Epithelial cell of esophagus (primary cell): ENCODE results near the gene COTL1.
A peak's percentile ranks its signal among the peaks of the same experiment; 100 is the strongest.
"Not testable (repeated sequence)": the region's sequence is repeated elsewhere in the genome, so short reads cannot be mapped to it uniquely, and the experiment has no call there.

ENCODE experiments used
- DNase-seq: peaks from one replicate; pipeline ENCODE4 v3.0.0; 2010; ENCODE audit warnings: low read depth
- H3K4me3 ChIP-seq: 2 replicates; pipeline ENCODE4 v1.5.1; 2011; ENCODE audit warnings: mild to moderate bottlenecking, low read length, control low read depth
- CTCF ChIP-seq: IDR thresholded peaks from 2 replicates; pipeline ENCODE4 v1.5.1; 2011; ENCODE audit warnings: low read depth, mild to moderate bottlenecking, low read length, control low read depth, inconsistent platforms; ENCODE audit not compliant: insufficient read depth; ENCODE audit errors: missing control alignments

The COTL1 gene

DNA sequence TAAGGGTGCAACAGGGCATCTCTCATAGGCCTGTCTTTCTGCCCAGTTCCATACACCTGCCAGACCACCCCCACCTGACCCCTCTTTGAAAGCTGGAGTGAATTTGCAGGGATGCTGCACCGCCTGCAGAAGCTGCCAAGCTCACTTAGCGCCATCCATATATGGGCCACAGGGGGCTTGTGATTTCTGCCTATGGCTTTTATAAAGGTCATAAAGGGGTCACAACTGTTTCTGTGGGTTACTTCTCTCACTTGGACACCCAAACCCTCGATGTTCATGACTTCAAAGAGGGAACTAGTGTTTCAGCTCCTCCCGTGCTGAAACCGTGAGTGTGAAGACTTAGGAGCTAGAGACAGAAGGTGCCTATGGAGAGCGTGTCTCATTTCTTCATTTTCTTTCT, 89.6 kb downstream of the COTL1 start:
- no peak for DNase-seq
- H3K4me3 ChIP-seq = no peak overlapping the region
- TF ChIP-seq CTCF = no peak

GRCh38 chr16:84527532-84528269, 90.2 kb downstream of the COTL1 start:
- H3K4me3 ChIP-seq = no peak overlapping the region
- TF ChIP-seq CTCF = no peak
- DNase-seq = no peak

DNA sequence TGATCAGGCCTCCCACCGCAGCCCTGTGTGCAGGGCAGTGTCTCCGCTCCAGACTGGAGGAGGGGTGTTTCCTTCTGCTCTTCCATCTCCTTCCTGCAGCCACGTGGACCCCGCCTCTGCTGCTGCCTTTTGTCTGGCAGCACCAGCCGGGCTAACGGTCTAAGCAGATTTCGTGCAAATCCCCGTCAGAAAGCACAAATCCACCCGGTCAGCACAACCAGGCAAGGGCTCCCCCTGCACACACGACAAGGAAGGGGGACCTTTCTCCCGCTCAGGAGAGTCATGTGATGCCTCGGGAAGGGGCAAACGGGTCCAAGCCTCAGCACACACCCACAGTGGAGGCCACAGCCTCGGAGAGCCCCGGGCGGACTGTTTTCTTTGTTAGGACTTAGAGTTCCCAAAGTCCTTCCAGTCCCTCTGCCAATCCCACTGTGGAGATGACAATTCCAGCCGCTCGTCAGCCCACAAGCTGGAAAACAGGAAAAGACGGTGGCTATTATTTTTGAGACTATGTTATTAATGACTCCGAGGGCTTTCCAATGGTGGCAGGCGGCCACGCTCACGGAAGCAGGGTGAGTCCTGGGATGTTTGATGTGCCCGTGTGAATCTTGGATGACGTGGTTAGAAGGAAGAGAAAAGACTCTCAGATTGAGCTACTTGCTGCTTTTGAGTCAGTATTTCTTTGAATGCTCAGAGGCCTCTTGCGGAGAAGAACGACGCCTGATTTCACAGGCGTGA, 90.9 kb downstream of the COTL1 start:
- peak; percentile 57 for DNase-seq
- no peak overlapping the region for H3K4me3 ChIP-seq
- no peak for TF ChIP-seq CTCF

- not testable (repeated sequence) for DNase-seq, H3K4me3 ChIP-seq
Observed at GRCh38 chr16:84524941-84525581, 92.8 kb downstream of the COTL1 start.

GRCh38 chr16:84524346-84524920, 93.4 kb downstream of the COTL1 start:
- DNase-seq = no peak
- H3K4me3 ChIP-seq = no peak overlapping the region
- TF ChIP-seq CTCF = no peak

DNA sequence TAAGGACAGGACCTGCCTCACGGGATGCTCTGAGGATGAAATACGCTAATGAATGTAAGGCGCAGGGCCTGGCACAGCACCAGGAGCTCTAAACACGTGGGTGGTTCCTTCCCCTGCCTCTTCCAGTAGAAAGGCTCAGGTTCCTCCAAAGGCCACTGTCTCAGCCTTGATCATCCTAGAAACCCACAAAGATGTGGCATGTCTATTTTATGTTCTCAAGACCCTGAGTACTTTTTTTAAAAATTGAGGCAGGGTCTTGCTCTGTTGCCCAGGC, 96.4 kb downstream of the COTL1 start:
- peak; percentile 65 for DNase-seq
- H3K4me3 ChIP-seq = no peak overlapping the region
- TF ChIP-seq CTCF = no peak

DNA sequence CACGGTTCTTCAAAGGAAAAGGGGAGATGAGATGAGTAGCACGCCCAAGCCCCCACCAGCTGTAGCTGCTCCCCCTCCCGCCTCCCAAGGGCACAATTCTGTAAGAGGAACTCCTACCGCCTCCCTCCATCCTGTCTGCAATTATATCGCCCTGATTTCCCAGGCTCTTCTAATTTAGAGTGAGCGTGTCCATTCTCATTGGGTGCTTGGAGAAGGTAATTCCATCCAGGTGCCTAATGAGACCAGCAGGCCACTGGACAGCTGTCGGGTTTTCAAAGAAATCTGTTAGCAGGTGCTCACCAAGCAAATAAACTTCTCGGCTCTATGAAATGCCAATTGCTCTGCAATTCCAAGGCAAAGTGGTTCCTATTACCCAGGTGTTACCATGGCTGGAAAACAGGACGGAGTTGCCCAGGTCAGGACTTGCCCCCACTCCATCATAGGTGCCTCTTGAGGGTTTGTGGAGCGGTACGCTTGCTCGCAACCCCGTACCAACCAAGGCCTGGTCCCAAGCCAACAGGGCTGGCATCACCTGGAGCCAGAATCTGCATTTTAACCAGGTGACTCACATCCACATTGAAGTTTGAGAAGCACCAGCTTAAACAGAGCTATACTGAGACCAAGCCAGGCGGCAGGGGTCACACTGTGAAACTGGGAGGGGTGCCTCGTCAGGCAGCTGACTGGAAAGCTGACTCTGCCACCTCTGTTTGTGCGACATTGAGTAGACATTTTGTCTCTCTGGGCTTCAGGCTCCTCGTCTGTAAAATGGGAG, 97.0 kb downstream of the COTL1 start:
- TF ChIP-seq CTCF = no peak
- peak; percentile 78 for DNase-seq
- H3K4me3 ChIP-seq = no peak overlapping the region
